Endodermal cell (in vitro differentiated cells): ENCODE data around the gene DOK7. TPM values are rescaled to one million over a fixed set of nuclear protein-coding genes. Genes with fewer than 3 reads are reported as not detected.

ENCODE experiments used
- DNase-seq: peaks from one replicate; pipeline ENCODE4 v3.0.0-alpha.2; 2017
- H3K27ac ChIP-seq: 2 replicates; pipeline ENCODE4 v1.5.1; 2013; ENCODE audit warnings: mild to moderate bottlenecking, low read depth, low read length, moderate library complexity
- H3K27me3 ChIP-seq: 2 replicates; pipeline ENCODE4 v1.6.1; 2013; ENCODE audit warnings: mild to moderate bottlenecking, low read length, moderate library complexity; ENCODE audit not compliant: insufficient read depth, control insufficient read depth, poor library complexity, severe bottlenecking
- H3K36me3 ChIP-seq: 2 replicates; pipeline ENCODE4 v1.7.0; 2013; ENCODE audit warnings: mild to moderate bottlenecking, low read length, moderate library complexity; ENCODE audit not compliant: control insufficient read depth, insufficient read depth
- H3K4me1 ChIP-seq: one replicate; pipeline ENCODE4 v1.7.0; 2013; ENCODE audit warnings: low read length; ENCODE audit not compliant: control insufficient read depth, insufficient read depth
- H3K4me3 ChIP-seq: 2 replicates; pipeline ENCODE4 v1.5.1; 2013; ENCODE audit warnings: mild to moderate bottlenecking, low read length, moderate library complexity
- H3K9ac ChIP-seq: 2 replicates; pipeline ENCODE4 v1.6.1; 2013; ENCODE audit warnings: mild to moderate bottlenecking, low read length, moderate library complexity; ENCODE audit not compliant: poor library complexity, severe bottlenecking; ENCODE audit errors: extremely low read depth
- H3K9me3 ChIP-seq: 2 replicates; pipeline ENCODE4 v1.6.1; 2013; ENCODE audit warnings: mild to moderate bottlenecking, low read length, moderate library complexity; ENCODE audit not compliant: control insufficient read depth
- H3K27ac Mint-ChIP-seq: 2 replicates; pipeline ENCODE4 v1.8.0; 2020; ENCODE audit warnings: mixed read lengths
- H3K27me3 Mint-ChIP-seq: 2 replicates; pipeline ENCODE4 v1.8.0; 2021; ENCODE audit warnings: mild to moderate bottlenecking, mixed read lengths; ENCODE audit not compliant: insufficient read depth
- H3K36me3 Mint-ChIP-seq: 2 replicates; pipeline ENCODE4 v1.8.0; 2020; ENCODE audit warnings: low read depth, mixed read lengths
- H3K4me1 Mint-ChIP-seq: 2 replicates; pipeline ENCODE4 v1.8.0; 2020; ENCODE audit warnings: mixed read lengths
- H3K4me3 Mint-ChIP-seq: 2 replicates; pipeline ENCODE4 v1.8.0; 2020; ENCODE audit warnings: mild to moderate bottlenecking, moderate library complexity, mixed read lengths
- H3K9me3 Mint-ChIP-seq: 2 replicates; pipeline ENCODE4 v1.8.0; 2020; ENCODE audit warnings: mild to moderate bottlenecking, mixed read lengths
- WGBS, 2 experiments: methylation state at CpG; one replicate each; pipeline versions ENCODE4 v1.1.5 to v1.1.7; 2013; ENCODE audit warnings: missing lambda C conversion rate in 2 of 2, mixed read lengths in 1 of 2; ENCODE audit not compliant: insufficient coverage in 1 of 2, insufficient read length in 1 of 2; 5-methylcytosine and 5-hydroxymethylcytosine counted together
- total RNA-seq, 2 donors: library from RNA; stranded (reverse); fragmentation: NEBNext Ultra II Directional in 1 of 2; extraction: Animal tissue kit (Norgen Biotek cat#: 25700) in 1 of 2; gene quantifications; 2 replicates in 1 of 2; 3 replicates in 1 of 2; pipeline ENCODE4 v1.2.1, GENCODE V29; 2021
- TF ChIP-seq, protein P1 (sequence below): fragments of 200-600 bp; sonication (generic); conservative IDR thresholded peaks from 2 replicates; pipeline ENCODE4 v1.5.0; 2021; ENCODE audit warnings: antibody characterized with exemption, mild to moderate bottlenecking

The DOK7 gene
- total RNA-seq, 2 donors from 2014 or later = 0.38 to 1.3 TPM

DNA sequence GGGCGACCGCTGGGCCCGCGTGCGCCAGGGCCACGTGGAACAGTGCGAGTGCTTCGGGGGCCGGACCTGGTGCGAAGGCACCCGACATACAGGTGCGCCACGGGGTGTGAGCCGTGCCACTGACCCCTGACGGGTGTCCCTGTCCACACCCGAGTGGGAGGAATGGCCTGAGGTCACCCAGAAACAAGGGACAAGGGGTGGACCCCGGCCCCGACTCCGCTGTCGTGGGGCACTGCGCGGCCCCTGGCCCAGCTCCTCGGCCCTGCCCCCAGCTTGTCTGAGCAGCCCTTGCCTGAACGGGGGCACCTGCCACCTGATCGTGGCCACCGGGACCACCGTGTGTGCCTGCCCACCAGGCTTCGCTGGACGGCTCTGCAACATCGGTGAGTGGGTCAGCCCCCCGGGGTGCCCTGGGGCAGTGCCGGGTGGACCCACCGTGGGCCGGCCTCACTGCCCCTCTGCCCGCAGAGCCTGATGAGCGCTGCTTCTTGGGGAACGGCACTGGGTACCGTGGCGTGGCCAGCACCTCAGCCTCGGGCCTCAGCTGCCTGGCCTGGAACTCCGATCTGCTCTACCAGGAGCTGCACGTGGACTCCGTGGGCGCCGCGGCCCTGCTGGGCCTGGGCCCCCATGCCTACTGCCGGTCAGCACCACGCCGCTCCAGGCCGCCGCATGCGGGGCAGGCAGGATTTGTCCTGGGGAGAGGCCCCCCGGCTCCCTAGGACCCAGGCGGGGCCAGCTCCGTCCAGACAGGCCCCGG lies 18.6 kb upstream of the DOK7 start:
- Histone ChIP-seq H3K9ac (no peak overlapping the region), H3K9me3 (no peaks in the 10 kb centered on the region), H3K4me3 (no peak overlapping the region), H3K36me3 (no peaks in the 10 kb centered on the region), H3K27ac (no peak overlapping the region), H3K4me1 (no peaks in the 10 kb centered on the region), H3K27me3 (no peaks in the 10 kb centered on the region)
- Mint-ChIP-seq H3K27me3 (no peaks in the 10 kb centered on the region), H3K9me3 (no peaks in the 10 kb centered on the region), H3K4me1 (no peaks in the 10 kb centered on the region), H3K27ac (no peak overlapping the region), H3K36me3 (no peaks in the 10 kb centered on the region), H3K4me3 (no peak overlapping the region)
- no peak for DNase-seq
- TF ChIP-seq, protein P1, sequence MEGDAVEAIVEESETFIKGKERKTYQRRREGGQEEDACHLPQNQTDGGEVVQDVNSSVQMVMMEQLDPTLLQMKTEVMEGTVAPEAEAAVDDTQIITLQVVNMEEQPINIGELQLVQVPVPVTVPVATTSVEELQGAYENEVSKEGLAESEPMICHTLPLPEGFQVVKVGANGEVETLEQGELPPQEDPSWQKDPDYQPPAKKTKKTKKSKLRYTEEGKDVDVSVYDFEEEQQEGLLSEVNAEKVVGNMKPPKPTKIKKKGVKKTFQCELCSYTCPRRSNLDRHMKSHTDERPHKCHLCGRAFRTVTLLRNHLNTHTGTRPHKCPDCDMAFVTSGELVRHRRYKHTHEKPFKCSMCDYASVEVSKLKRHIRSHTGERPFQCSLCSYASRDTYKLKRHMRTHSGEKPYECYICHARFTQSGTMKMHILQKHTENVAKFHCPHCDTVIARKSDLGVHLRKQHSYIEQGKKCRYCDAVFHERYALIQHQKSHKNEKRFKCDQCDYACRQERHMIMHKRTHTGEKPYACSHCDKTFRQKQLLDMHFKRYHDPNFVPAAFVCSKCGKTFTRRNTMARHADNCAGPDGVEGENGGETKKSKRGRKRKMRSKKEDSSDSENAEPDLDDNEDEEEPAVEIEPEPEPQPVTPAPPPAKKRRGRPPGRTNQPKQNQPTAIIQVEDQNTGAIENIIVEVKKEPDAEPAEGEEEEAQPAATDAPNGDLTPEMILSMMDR = no peak
- 93 to 95% methylated on average over 49 to 56 of the region's 56 CpGs for WGBS, 2 experiments

DNA sequence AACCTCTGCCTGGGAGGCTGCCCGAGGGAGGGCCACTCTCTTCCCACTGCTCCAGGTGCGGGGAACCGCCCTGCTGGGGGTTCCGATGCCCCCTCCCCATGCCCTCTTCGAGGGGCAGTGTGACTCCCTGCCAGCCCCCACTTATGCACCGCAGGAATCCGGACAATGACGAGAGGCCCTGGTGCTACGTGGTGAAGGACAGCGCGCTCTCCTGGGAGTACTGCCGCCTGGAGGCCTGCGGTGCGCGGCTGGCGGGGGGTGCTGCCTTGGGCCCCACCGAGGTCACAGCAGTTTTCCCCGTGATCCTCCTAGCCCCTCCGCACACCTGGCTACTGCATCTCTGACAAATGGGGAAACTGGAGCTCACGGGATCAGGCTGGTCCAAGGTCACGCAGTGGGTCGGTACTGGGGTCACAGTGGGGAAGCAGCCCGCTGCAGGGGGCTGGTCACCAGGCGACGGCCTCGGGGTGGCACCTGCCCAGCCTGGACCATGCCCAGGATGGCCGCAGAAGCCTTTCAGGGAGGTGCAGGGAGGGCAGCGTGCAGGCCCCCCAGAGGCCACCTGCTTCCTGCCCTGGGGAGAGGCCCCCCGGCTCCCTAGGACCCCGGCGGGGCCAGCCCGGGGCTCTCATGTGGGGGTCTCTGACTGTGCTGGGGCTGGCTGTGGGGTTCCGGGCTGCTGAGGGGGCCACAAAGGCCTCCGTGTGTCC lies 17.8 kb upstream of the DOK7 start:
- Mint-ChIP-seq H3K27ac (no peak overlapping the region), H3K4me1 (no peaks in the 10 kb centered on the region), H3K27me3 (no peaks in the 10 kb centered on the region), H3K4me3 (no peak overlapping the region), H3K36me3 (no peaks in the 10 kb centered on the region), H3K9me3 (no peaks in the 10 kb centered on the region)
- DNase-seq = no peak
- no peak overlapping the region for H3K4me3 ChIP-seq
- H3K9ac ChIP-seq = no peak overlapping the region
- no peak overlapping the region for H3K27ac ChIP-seq
- TF ChIP-seq, protein P1 = no peak
- H3K36me3 ChIP-seq = no peaks in the 10 kb centered on the region
- no peaks in the 10 kb centered on the region for H3K27me3 ChIP-seq
- H3K4me1 ChIP-seq = no peaks in the 10 kb centered on the region
- no peaks in the 10 kb centered on the region for H3K9me3 ChIP-seq
- WGBS, 2 experiments = 90 to 92% methylated on average over 13 to 34 of the region's 34 CpGs

GRCh38 chr4:3445829-3446545 lies 17.1 kb upstream of the DOK7 start:
- Mint-ChIP-seq H3K27me3 (peaks cover 1% of the 10 kb centered on the region), H3K4me1 (no peaks in the 10 kb centered on the region), H3K36me3 (no peaks in the 10 kb centered on the region), H3K9me3 (no peaks in the 10 kb centered on the region), H3K4me3 (no peak overlapping the region), H3K27ac (no peak overlapping the region)
- H3K4me3 ChIP-seq = no peak overlapping the region
- H3K27ac ChIP-seq = no peak overlapping the region
- DNase-seq = no peak
- no peaks in the 10 kb centered on the region for H3K36me3 ChIP-seq
- TF ChIP-seq, protein P1 = no peak
- no peaks in the 10 kb centered on the region for H3K27me3 ChIP-seq
- H3K9ac ChIP-seq = no peak overlapping the region
- H3K9me3 ChIP-seq = no peaks in the 10 kb centered on the region
- no peaks in the 10 kb centered on the region for H3K4me1 ChIP-seq
- 90 to 95% methylated on average over 20 to 34 of the region's 34 CpGs for WGBS, 2 experiments
